Loucy (cell line): ENCODE measurements around the gene UNC79.
"Not testable (repeated sequence)": the region's sequence is repeated elsewhere in the genome, so short reads cannot be mapped to it uniquely, and the experiment has no call there.

Experiments used
- H2AFZ ChIP-seq: fragments of 200-600 bp; sonication (generic); 2 replicates; pipeline ENCODE4 v1.6.0; 2016; ENCODE audit warnings: antibody characterized with exemption, mild to moderate bottlenecking, low read length, moderate library complexity
- H3F3A ChIP-seq: fragments of 200-600 bp; 2 replicates; pipeline ENCODE4 v1.6.0; 2016; ENCODE audit warnings: antibody characterized with exemption, low read depth, mild to moderate bottlenecking
- H3K27me3 ChIP-seq: fragments of 200-600 bp; sonication (generic); 2 replicates; pipeline ENCODE4 v1.6.1; 2014; ENCODE audit warnings: low read length, mild to moderate bottlenecking; ENCODE audit not compliant: insufficient read depth, poor library complexity, severe bottlenecking
- H3K36me3 ChIP-seq: fragments of 200-600 bp; sonication (generic); 2 replicates; pipeline ENCODE4 v1.6.1; 2016; ENCODE audit warnings: low read length; ENCODE audit not compliant: insufficient read depth
- H3K4me1 ChIP-seq: fragments of 200-600 bp; sonication (generic); 2 replicates; pipeline ENCODE4 v1.5.1; 2014; ENCODE audit warnings: low read length, mild to moderate bottlenecking; ENCODE audit not compliant: insufficient read depth, poor library complexity, severe bottlenecking
- H3K4me2 ChIP-seq: fragments of 200-600 bp; sonication (generic); 2 replicates; pipeline ENCODE4 v1.6.0; 2014; ENCODE audit warnings: antibody characterized with exemption, low read length, low read depth, mild to moderate bottlenecking; ENCODE audit not compliant: poor library complexity, severe bottlenecking
- H3K4me3 ChIP-seq: fragments of 200-600 bp; sonication (generic); 2 replicates; pipeline ENCODE4 v1.5.1; 2014; ENCODE audit warnings: low read length, mild to moderate bottlenecking, mixed read lengths; ENCODE audit not compliant: poor library complexity, severe bottlenecking
- H3K79me2 ChIP-seq: fragments of 200-600 bp; sonication (generic); 2 replicates; pipeline ENCODE4 v1.6.1; 2014; ENCODE audit warnings: low read length; ENCODE audit not compliant: insufficient read depth
- H3K9ac ChIP-seq: fragments of 200-600 bp; sonication (generic); 2 replicates; pipeline ENCODE4 v1.6.0; 2014; ENCODE audit warnings: mild to moderate bottlenecking, low read depth, low read length, moderate library complexity; ENCODE audit not compliant: poor library complexity, severe bottlenecking
- H3K9me2 ChIP-seq: fragments of 200-600 bp; sonication (generic); replicated peaks from 2 replicates; pipeline ENCODE4 v1.6.1; 2016; ENCODE audit warnings: low read depth, low read length, mixed read lengths
- H3K9me3 ChIP-seq: fragments of 200-600 bp; sonication (generic); 2 replicates; pipeline ENCODE4 v1.6.1; 2014; ENCODE audit warnings: mild to moderate bottlenecking, antibody characterized with exemption, low read length, low read depth; ENCODE audit not compliant: insufficient read depth
- H4K20me1 ChIP-seq: fragments of 200-600 bp; sonication (generic); 2 replicates; pipeline ENCODE4 v1.6.0; 2014; ENCODE audit warnings: antibody characterized with exemption, low read length, mild to moderate bottlenecking; ENCODE audit not compliant: insufficient read depth, poor library complexity, severe bottlenecking
- EZH2phosphoT487 ChIP-seq: fragments of 200-600 bp; IDR thresholded peaks from 2 replicates; pipeline ENCODE4 v1.6.1; 2018; ENCODE audit warnings: antibody characterized with exemption, mild to moderate bottlenecking, moderate library complexity, borderline replicate concordance
- TF ChIP-seq, protein P1 (sequence below): fragments of 200-600 bp; sonication (generic); conservative IDR thresholded peaks from 2 replicates; pipeline ENCODE4 v1.5.1; 2014; ENCODE audit warnings: mild to moderate bottlenecking, antibody characterized with exemption, low read length

UNC79 gene

GRCh38 chr14:93430315-93431035, at the start of gene UNC79:
Gene UNC79, plus strand, starts transcription at chr14:93430939. Its CDS starts 91 bp downstream, at chr14:93431030.
- no peaks in the 10 kb centered on the region for H3F3A ChIP-seq
- no peaks in the 10 kb centered on the region; the same call in 1 of the 2 replicates for H3K79me2 ChIP-seq
- H3K4me1 ChIP-seq = peaks cover 14% of the 10 kb centered on the region
- H4K20me1 ChIP-seq = peaks cover 3% of the 10 kb centered on the region
- H3K36me3 ChIP-seq = no peaks in the 10 kb centered on the region
- H3K4me3 ChIP-seq = no peak within 1 kb of the TSS
- TF ChIP-seq, protein P1, sequence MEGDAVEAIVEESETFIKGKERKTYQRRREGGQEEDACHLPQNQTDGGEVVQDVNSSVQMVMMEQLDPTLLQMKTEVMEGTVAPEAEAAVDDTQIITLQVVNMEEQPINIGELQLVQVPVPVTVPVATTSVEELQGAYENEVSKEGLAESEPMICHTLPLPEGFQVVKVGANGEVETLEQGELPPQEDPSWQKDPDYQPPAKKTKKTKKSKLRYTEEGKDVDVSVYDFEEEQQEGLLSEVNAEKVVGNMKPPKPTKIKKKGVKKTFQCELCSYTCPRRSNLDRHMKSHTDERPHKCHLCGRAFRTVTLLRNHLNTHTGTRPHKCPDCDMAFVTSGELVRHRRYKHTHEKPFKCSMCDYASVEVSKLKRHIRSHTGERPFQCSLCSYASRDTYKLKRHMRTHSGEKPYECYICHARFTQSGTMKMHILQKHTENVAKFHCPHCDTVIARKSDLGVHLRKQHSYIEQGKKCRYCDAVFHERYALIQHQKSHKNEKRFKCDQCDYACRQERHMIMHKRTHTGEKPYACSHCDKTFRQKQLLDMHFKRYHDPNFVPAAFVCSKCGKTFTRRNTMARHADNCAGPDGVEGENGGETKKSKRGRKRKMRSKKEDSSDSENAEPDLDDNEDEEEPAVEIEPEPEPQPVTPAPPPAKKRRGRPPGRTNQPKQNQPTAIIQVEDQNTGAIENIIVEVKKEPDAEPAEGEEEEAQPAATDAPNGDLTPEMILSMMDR = no peak
- no peak for TF ChIP-seq EZH2phosphoT487
- H3K4me2 ChIP-seq = no peak within 1 kb of the TSS
- H3K9me2 ChIP-seq = no peaks in the 10 kb centered on the region
- H3K27me3 ChIP-seq = no peaks in the 10 kb centered on the region
- no peak within 1 kb of the TSS for H2AFZ ChIP-seq
- no peak within 1 kb of the TSS for H3K9ac ChIP-seq
- peaks cover 12% of the 10 kb centered on the region for H3K9me3 ChIP-seq

DNA sequence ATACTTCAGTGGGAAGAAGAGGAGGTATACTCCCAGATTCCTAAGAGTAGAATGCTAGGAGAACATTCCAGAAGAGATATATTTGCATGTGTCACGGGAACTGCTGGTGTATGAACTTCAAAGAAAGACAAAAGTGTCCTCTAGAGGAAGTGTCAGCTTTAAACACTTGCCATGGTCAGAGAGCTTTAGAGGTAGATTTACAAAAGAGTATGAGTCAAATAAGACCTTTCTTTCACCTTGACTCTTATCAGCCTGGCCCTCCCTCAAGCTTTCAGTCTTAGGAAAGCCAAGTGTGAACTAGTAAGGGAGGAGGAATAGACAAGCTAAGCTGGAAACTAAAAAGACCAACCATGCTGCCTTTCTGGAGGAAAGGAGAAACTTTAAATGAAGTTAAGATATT, 49.1 kb upstream of the UNC79 start:
- no peaks in the 10 kb centered on the region for H3K9me2 ChIP-seq
- no peaks in the 10 kb centered on the region; the same call in 1 of the 2 replicates for H3K79me2 ChIP-seq
- no peaks in the 10 kb centered on the region for H3K4me1 ChIP-seq
- no peak overlapping the region for H2AFZ ChIP-seq
- H3K4me2 ChIP-seq = no peak overlapping the region
- no peaks in the 10 kb centered on the region for H3K36me3 ChIP-seq
- TF ChIP-seq EZH2phosphoT487 = no peak
- TF ChIP-seq, protein P1 = no peak
- H3K9me3 ChIP-seq = no peaks in the 10 kb centered on the region
- H3K4me3 ChIP-seq = no peak overlapping the region
- no peaks in the 10 kb centered on the region for H3F3A ChIP-seq
- no peak overlapping the region for H3K9ac ChIP-seq
- no peaks in the 10 kb centered on the region for H4K20me1 ChIP-seq
- H3K27me3 ChIP-seq = no peaks in the 10 kb centered on the region

DNA sequence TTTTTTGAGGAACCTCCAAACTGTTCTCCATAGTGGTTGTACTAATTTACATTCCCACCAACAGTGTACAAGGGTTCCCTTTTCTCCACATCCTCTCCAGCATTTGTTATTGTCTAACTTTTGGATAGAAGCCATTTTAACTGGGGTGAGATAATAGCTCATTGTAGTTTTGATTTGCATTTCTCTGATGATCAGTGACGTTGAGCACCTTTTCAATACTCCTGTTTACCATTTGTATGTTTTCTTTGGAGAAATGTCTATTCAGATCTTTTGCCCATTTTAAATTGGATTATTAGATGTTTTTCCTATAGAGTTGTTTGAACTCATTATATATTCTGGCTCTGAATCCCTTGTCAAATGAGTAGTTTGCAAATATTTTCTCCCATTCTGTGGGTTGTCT, 46.5 kb upstream of the UNC79 start:
- H3K9me3 ChIP-seq, H3K4me3 ChIP-seq, H2AFZ ChIP-seq, H3F3A ChIP-seq, H4K20me1 ChIP-seq, H3K27me3 ChIP-seq, H3K36me3 ChIP-seq, H3K4me1 ChIP-seq, H3K4me2 ChIP-seq, H3K9me2 ChIP-seq, H3K9ac ChIP-seq: not testable (repeated sequence)
- peaks cover 11% of the 10 kb centered on the region for H3K79me2 ChIP-seq

GRCh38 chr14:93395231-93395630, 35.5 kb upstream of the UNC79 start:
- TF ChIP-seq, protein P1 = no peak
- no peak for TF ChIP-seq EZH2phosphoT487

More at GRCh38 chr14:93395231-93395630, 35.5 kb upstream of the UNC79 start:
- H2AFZ ChIP-seq = no peak overlapping the region
- H3K36me3 ChIP-seq = peaks cover 12% of the 10 kb centered on the region; the same call in 1 of the 2 replicates
- peaks cover 22% of the 10 kb centered on the region for H3K9me3 ChIP-seq
- H3K9me2 ChIP-seq = no peaks in the 10 kb centered on the region
- H3K4me2 ChIP-seq = no peak overlapping the region
- no peak overlapping the region for H3K4me3 ChIP-seq
- H3F3A ChIP-seq = no peaks in the 10 kb centered on the region
- no peak overlapping the region for H3K9ac ChIP-seq
- H4K20me1 ChIP-seq = no peaks in the 10 kb centered on the region
- no peaks in the 10 kb centered on the region for H3K27me3 ChIP-seq
- no peaks in the 10 kb centered on the region for H3K4me1 ChIP-seq
- H3K79me2 ChIP-seq = 0 out of 2 replicates have a peak, but pooled peaks cover 4% of the 10 kb centered on the region
